Measurements from ENCODE around the gene STOM. TPM values are rescaled to one million over a fixed set of nuclear protein-coding genes. Genes with fewer than 3 reads are reported as not detected.

The STOM gene
- total and polyA plus RNA-seq, 10 of the 15 experiments (the other 5 are each of a cell fraction or from before 2014, with no cell fraction given): 6.7 to 47.4 (median 39.8) TPM

DNA sequence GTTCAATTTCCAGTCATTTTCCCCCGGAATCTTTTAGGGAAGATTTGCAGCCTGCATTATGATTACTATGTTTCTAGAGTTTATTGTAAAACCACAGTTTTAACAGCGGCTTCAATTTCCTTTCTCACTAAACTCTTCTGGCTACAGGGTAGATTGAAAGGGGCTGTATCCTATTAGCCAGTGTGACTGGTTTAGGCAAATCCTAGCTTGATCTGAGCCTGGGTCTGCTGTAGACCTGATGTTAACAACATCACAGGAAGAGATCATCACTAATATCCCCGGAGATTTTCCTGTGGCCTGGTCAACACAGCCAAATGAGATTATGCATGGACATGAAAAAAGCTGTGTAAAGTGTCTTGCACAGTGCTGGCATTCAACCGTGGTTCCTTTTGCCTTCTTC, 33.4 kb downstream of the STOM start (continued):
- TF ChIP-seq HSF1 (IDR thresholded peaks at IDR 0.05; ENCODE audit: low read depth, low read length) (no peak), CEBPB (IDR thresholded peaks at IDR 0.05; ENCODE audit: borderline replicate concordance in 1 of 2, low read depth in 2 of 2, low read length in 2 of 2) (no peak)

DNA sequence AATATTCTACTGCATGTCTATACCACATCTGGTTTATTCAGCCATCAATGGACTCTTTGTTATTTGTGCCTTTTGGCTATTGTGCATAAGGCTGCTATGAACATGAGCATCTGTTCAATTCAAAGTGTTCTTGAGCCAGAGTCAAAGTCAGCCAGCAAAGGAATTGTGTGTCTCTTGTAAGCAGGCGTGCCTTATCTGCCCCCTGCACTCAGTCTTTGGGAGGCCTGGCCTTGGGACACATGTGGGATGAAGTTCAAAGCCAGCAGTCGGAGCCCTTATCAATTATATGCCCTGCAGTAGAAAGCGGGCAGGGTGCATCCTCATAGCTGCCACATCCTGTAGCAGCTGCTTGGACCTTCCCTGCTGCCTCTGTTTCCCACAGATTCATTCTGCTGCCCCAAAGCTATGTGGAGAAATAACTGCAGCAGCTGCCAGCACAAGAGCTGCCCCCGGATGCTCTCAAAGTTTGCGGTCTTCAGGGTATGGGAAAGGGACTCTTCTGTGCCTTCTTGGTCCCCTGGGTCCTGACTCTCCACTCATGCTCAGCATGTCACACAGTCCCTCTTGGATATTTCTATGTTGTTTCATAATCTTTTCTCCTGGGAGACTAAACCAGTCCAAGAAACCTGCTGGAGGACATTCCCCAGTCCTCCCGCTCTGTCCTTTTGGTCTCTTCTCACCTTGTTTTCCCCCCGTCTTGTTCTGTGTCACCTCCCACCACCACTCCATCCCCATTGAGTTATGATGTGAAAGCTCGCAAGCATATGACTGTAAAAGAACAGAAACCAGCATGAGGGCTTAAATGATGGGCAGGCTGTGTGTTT, 35.9 kb downstream of the STOM start:
- Histone ChIP-seq H3K4me1 (ENCODE audit: control insufficient read depth, insufficient read depth, low read length) (no peaks in the 10 kb centered on the region), H3K79me2 (ENCODE audit: control insufficient read depth, insufficient read depth, low read length) (no peaks in the 10 kb centered on the region), H3K9ac (ENCODE audit: control insufficient read depth, insufficient read depth, low read length) (no peak overlapping the region), H2AFZ (ENCODE audit: control insufficient read depth, low read depth, low read length) (no peak overlapping the region), H3K4me2 (ENCODE audit: control insufficient read depth, insufficient read depth) (no peak overlapping the region), H3K27ac (ENCODE audit: control insufficient read depth, insufficient read depth) (no peak overlapping the region), H4K20me1 (ENCODE audit: control insufficient read depth, insufficient read depth) (no peaks in the 10 kb centered on the region), H3K27me3 (replicated peaks in 1 of 2; ENCODE audit: control insufficient read depth in 2 of 2, insufficient read depth in 2 of 2, low read length in 1 of 2) (no peaks in the 10 kb centered on the region), H3K9me3 (replicated peaks; ENCODE audit: control insufficient read depth, insufficient read depth, low read length) (no peaks in the 10 kb centered on the region), H3K4me3 (no peak overlapping the region), H3K36me3 (ENCODE audit: control insufficient read depth in 2 of 2, insufficient read depth in 2 of 2, low read length in 1 of 2) (peaks cover 0 to 2% of the 10 kb centered on the region in 2 experiments; a peak in 2 of 4 replicates)
- intact Hi-C loops (cut with micrococcal nuclease; ENCODE audit: unreplicated experiment) (no loop called here), in situ Hi-C loops (cut with MboI) (no loop called here)
- ChIA-PET POLR2A (no interaction called here), RAD21 (ENCODE audit: unreplicated experiment) (interaction anchor here (1.1 kb wide), 1 partner anchor 14 kb away, joined by 3 read pairs; no protein-coding TSS in a partner anchor), CTCF (interaction anchor here (0.8 to 1.8 kb wide), 3 partner anchors 14 to 42 kb away, joined by 3 to 5 read pairs (median 3); no protein-coding TSS in a partner anchor), SMC1A (ENCODE audit: uncharacterized antibody, unreplicated experiment) (interaction anchor here (1.0 to 1.9 kb wide), 3 partner anchors 13 to 42 kb away, joined by 3 to 7 read pairs (median 3); no protein-coding TSS in a partner anchor)
- FAIRE-seq: no peak
- no TSS peak for BruUV-seq (replicated peaks)
- WGBS (ENCODE audit: insufficient coverage, insufficient replicate concordance, low lambda C conversion rate, missing lambda C conversion rate): 96% methylated on average over 8 of the region's 8 CpGs
- no peak for ATAC-seq
- no peak for DNase-seq (ENCODE audit: low read depth, low spot score)
- TF ChIP-seq BCL3 (IDR thresholded peaks at IDR 0.05; ENCODE audit: borderline replicate concordance, insufficient read depth, low read depth, low read length, poor library complexity, severe bottlenecking) (no peak), ZBTB4 (CRISPR knock-in tag; IDR thresholded peaks at IDR 0.05) (no peak), GATAD2B (conservative IDR thresholded peaks at IDR 0.05; ENCODE audit: low read depth) (no peak), SMAD1 (IDR thresholded peaks at IDR 0.05; ENCODE audit: low read depth, partially characterized antibody) (no peak), POLR2AphosphoS5 (IDR thresholded peaks at IDR 0.05; ENCODE audit: low read length) (no peak), SMAD5 (IDR thresholded peaks at IDR 0.05; ENCODE audit: low read depth) (no peak), PML (IDR thresholded peaks at IDR 0.05; ENCODE audit: low read length) (no peak), GABPA (IDR thresholded peaks at IDR 0.05; ENCODE audit: low read depth) (no peak), SPI1 (IDR thresholded peaks at IDR 0.05; ENCODE audit: borderline replicate concordance, insufficient read depth, low read depth, low read length) (no peak), YBX1 (IDR thresholded peaks at IDR 0.05) (no peak)

Measured in GM12878 (cell line).